ENCODE data around the gene BCOR. TPM values are rescaled to one million over a fixed set of nuclear protein-coding genes. Genes with fewer than 3 reads are reported as not detected.

The BCOR gene
- 10 to 100 TPM; 53.4 to 58.5 (median 54.5) TPM for total RNA-seq

- no peaks in the 10 kb centered on the region for H3K36me3 Mint-ChIP-seq (ENCODE audit: insufficient read depth)
- ATAC-seq (peak; percentile 38 to 41), DNase-seq (peak; percentile 76)
- H3K27me3 Mint-ChIP-seq (ENCODE audit: low read depth) = no peaks in the 10 kb centered on the region
- no peaks in the 10 kb centered on the region for H3K9me3 Mint-ChIP-seq
- H3K4me1 Mint-ChIP-seq (ENCODE audit: low read depth) = peaks cover 20% of the 10 kb centered on the region
- peak within 1 kb of the TSS; percentile 91 for H3K4me3 Mint-ChIP-seq
Measured at GRCh38 chrX:40097504-40098263, at the start of gene BCOR. Gene BCOR, minus strand, starts transcription at chrX:40097958. Its CDS starts 20,029 bp downstream, at chrX:40077929.

- ATAC-seq = no peak
- Mint-ChIP-seq H3K9me3 (no peaks in the 10 kb centered on the region), H3K36me3 (ENCODE audit: insufficient read depth) (no peaks in the 10 kb centered on the region), H3K27me3 (ENCODE audit: low read depth) (no peaks in the 10 kb centered on the region), H3K4me3 (peak overlapping the region; percentile 53), H3K4me1 (ENCODE audit: low read depth) (peaks cover 10% of the 10 kb centered on the region)
- DNase-seq = no peak
Measured at GRCh38 chrX:40147126-40147952, 49.6 kb upstream of the BCOR start.

GRCh38 chrX:40146262-40147125 is 48.7 kb upstream of the BCOR start:
- ATAC-seq = peak; percentile 66 to 86
- H3K36me3 Mint-ChIP-seq (ENCODE audit: insufficient read depth) = no peaks in the 10 kb centered on the region
- no peak for DNase-seq

GRCh38 chrX:40145923-40146261 is 48.1 kb upstream of the BCOR start:
- Mint-ChIP-seq H3K36me3 (ENCODE audit: insufficient read depth) (no peaks in the 10 kb centered on the region), H3K4me3 (peak overlapping the region; percentile 31), H3K9me3 (no peaks in the 10 kb centered on the region), H3K4me1 (ENCODE audit: low read depth) (peaks cover 10% of the 10 kb centered on the region), H3K27me3 (ENCODE audit: low read depth) (no peaks in the 10 kb centered on the region)
- ATAC-seq (peak; percentile 50 to 55), DNase-seq (no peak)

More at GRCh38 chrX:40146262-40147125, 48.7 kb upstream of the BCOR start:
- peaks cover 10% of the 10 kb centered on the region for H3K4me1 Mint-ChIP-seq (ENCODE audit: low read depth)
- H3K4me3 Mint-ChIP-seq = peak overlapping the region; percentile 53
- no peaks in the 10 kb centered on the region for H3K27me3 Mint-ChIP-seq (ENCODE audit: low read depth)
- H3K9me3 Mint-ChIP-seq = no peaks in the 10 kb centered on the region

- H3K9me3 Mint-ChIP-seq = no peaks in the 10 kb centered on the region
- no peaks in the 10 kb centered on the region for H3K36me3 Mint-ChIP-seq (ENCODE audit: insufficient read depth)
- no peak overlapping the region for H3K4me3 Mint-ChIP-seq
- no peak for ATAC-seq
- DNase-seq = no peak
- H3K27me3 Mint-ChIP-seq (ENCODE audit: low read depth) = no peaks in the 10 kb centered on the region
- peaks cover 10% of the 10 kb centered on the region for H3K4me1 Mint-ChIP-seq (ENCODE audit: low read depth)
Measured at GRCh38 chrX:40145001-40145922, 47.5 kb upstream of the BCOR start.

GRCh38 chrX:40144576-40144975 is 46.8 kb upstream of the BCOR start:
- DNase-seq = no peak
- H3K36me3 Mint-ChIP-seq (ENCODE audit: insufficient read depth) = no peaks in the 10 kb centered on the region
- ATAC-seq = no peak
- no peaks in the 10 kb centered on the region for H3K27me3 Mint-ChIP-seq (ENCODE audit: low read depth)
- H3K9me3 Mint-ChIP-seq = no peaks in the 10 kb centered on the region
- no peak overlapping the region for H3K4me3 Mint-ChIP-seq
- H3K4me1 Mint-ChIP-seq (ENCODE audit: low read depth) = peaks cover 9% of the 10 kb centered on the region

GRCh38 chrX:40143987-40144386 is 46.2 kb upstream of the BCOR start:
- Mint-ChIP-seq H3K4me3 (no peak overlapping the region), H3K27me3 (ENCODE audit: low read depth) (no peaks in the 10 kb centered on the region), H3K36me3 (ENCODE audit: insufficient read depth) (no peaks in the 10 kb centered on the region), H3K4me1 (ENCODE audit: low read depth) (peaks cover 8% of the 10 kb centered on the region), H3K9me3 (no peaks in the 10 kb centered on the region)
- no peak for DNase-seq
- ATAC-seq = no peak

GRCh38 chrX:40143001-40143400 is 45.2 kb upstream of the BCOR start:
- no peak for ATAC-seq
- Mint-ChIP-seq H3K4me3 (no peak overlapping the region), H3K4me1 (ENCODE audit: low read depth) (peaks cover 5% of the 10 kb centered on the region), H3K36me3 (ENCODE audit: insufficient read depth) (no peaks in the 10 kb centered on the region), H3K9me3 (no peaks in the 10 kb centered on the region), H3K27me3 (ENCODE audit: low read depth) (no peaks in the 10 kb centered on the region)
- no peak for DNase-seq

- no peaks in the 10 kb centered on the region for H3K27me3 Mint-ChIP-seq (ENCODE audit: low read depth)
- H3K4me3 Mint-ChIP-seq = no peak overlapping the region
- H3K4me1 Mint-ChIP-seq (ENCODE audit: low read depth) = peaks cover 5% of the 10 kb centered on the region
- ATAC-seq = no peak
- H3K9me3 Mint-ChIP-seq = no peaks in the 10 kb centered on the region
- DNase-seq = no peak
- H3K36me3 Mint-ChIP-seq (ENCODE audit: insufficient read depth) = no peaks in the 10 kb centered on the region
Measured at GRCh38 chrX:40142417-40142816, 44.7 kb upstream of the BCOR start.

GRCh38 chrX:40140706-40141499 is 43.1 kb upstream of the BCOR start:
- DNase-seq (no peak), ATAC-seq (no peak)
- H3K36me3 Mint-ChIP-seq (ENCODE audit: insufficient read depth) = no peaks in the 10 kb centered on the region
- H3K4me1 Mint-ChIP-seq (ENCODE audit: low read depth) = no peaks in the 10 kb centered on the region
- no peaks in the 10 kb centered on the region for H3K9me3 Mint-ChIP-seq
- no peaks in the 10 kb centered on the region for H3K27me3 Mint-ChIP-seq (ENCODE audit: low read depth)
- no peak overlapping the region for H3K4me3 Mint-ChIP-seq

GRCh38 chrX:40132751-40133150 is 35.0 kb upstream of the BCOR start:
- no peak overlapping the region for H3K4me3 Mint-ChIP-seq
- ATAC-seq (no peak), DNase-seq (no peak)
- no peaks in the 10 kb centered on the region for H3K9me3 Mint-ChIP-seq
- H3K4me1 Mint-ChIP-seq (ENCODE audit: low read depth) = no peaks in the 10 kb centered on the region
- H3K27me3 Mint-ChIP-seq (ENCODE audit: low read depth) = no peaks in the 10 kb centered on the region
- H3K36me3 Mint-ChIP-seq (ENCODE audit: insufficient read depth) = no peaks in the 10 kb centered on the region

- no peaks in the 10 kb centered on the region for H3K27me3 Mint-ChIP-seq (ENCODE audit: low read depth)
Measured at GRCh38 chrX:40131654-40132337, 34.0 kb upstream of the BCOR start.

More at GRCh38 chrX:40131654-40132337, 34.0 kb upstream of the BCOR start:
- Mint-ChIP-seq H3K9me3 (no peaks in the 10 kb centered on the region), H3K4me3 (no peak overlapping the region), H3K36me3 (ENCODE audit: insufficient read depth) (no peaks in the 10 kb centered on the region), H3K4me1 (ENCODE audit: low read depth) (peaks cover 5% of the 10 kb centered on the region)
- DNase-seq = no peak
- no peak for ATAC-seq
